ENCODE results near the gene LRCH1.

The LRCH1 gene

GRCh38 chr13:46592385-46592784 lies 39.4 kb downstream of the LRCH1 start:
- no peak for DNase-seq (ENCODE audit: low read depth in 3 of 3)

- DNase-seq (ENCODE audit: low read depth in 3 of 3): peak; percentile 20 to 40 (median 33)
Observed at GRCh38 chr13:46593398-46593797, 40.4 kb downstream of the LRCH1 start.

- no peak for DNase-seq (ENCODE audit: low read depth in 3 of 3)
Observed at GRCh38 chr13:46594374-46595078, 41.6 kb downstream of the LRCH1 start.

GRCh38 chr13:46595136-46595884 lies 42.3 kb downstream of the LRCH1 start:
- DNase-seq (ENCODE audit: low read depth in 3 of 3): no peak

- DNase-seq (ENCODE audit: low read depth in 3 of 3): no peak
Observed at GRCh38 chr13:46595885-46596275, 42.9 kb downstream of the LRCH1 start.

GRCh38 chr13:46596466-46596865 lies 43.5 kb downstream of the LRCH1 start:
- DNase-seq (ENCODE audit: low read depth in 3 of 3): no peak

GRCh38 chr13:46598140-46598819 lies 45.3 kb downstream of the LRCH1 start:
- DNase-seq (ENCODE audit: low read depth in 3 of 3): no peak

GRCh38 chr13:46598820-46599180 lies 45.8 kb downstream of the LRCH1 start:
- no peak for DNase-seq (ENCODE audit: low read depth in 3 of 3)

- DNase-seq (ENCODE audit: low read depth in 3 of 3): no peak
Observed at GRCh38 chr13:46600943-46601311, 48.0 kb downstream of the LRCH1 start.

- no peak for DNase-seq (ENCODE audit: low read depth in 3 of 3)
Observed at GRCh38 chr13:46602531-46602930, 49.6 kb downstream of the LRCH1 start.

GRCh38 chr13:46603165-46603603 lies 50.2 kb downstream of the LRCH1 start:
- no peak for DNase-seq (ENCODE audit: low read depth in 3 of 3)

- no peak for DNase-seq (ENCODE audit: low read depth in 3 of 3)
Observed at GRCh38 chr13:46604226-46604990, 51.4 kb downstream of the LRCH1 start.

GRCh38 chr13:46605076-46605824 lies 52.3 kb downstream of the LRCH1 start:
- DNase-seq (ENCODE audit: low read depth in 3 of 3): no peak

- DNase-seq (ENCODE audit: low read depth in 3 of 3): no peak
Observed at GRCh38 chr13:46605825-46606554, 53.0 kb downstream of the LRCH1 start.

GRCh38 chr13:46606970-46607369 lies 54.0 kb downstream of the LRCH1 start:
- no peak for DNase-seq (ENCODE audit: low read depth in 3 of 3)

GRCh38 chr13:46607768-46608564 lies 55.0 kb downstream of the LRCH1 start:
- no peak for DNase-seq (ENCODE audit: low read depth in 3 of 3)

GRCh38 chr13:46609052-46609451 lies 56.1 kb downstream of the LRCH1 start:
- no peak for DNase-seq (ENCODE audit: low read depth in 3 of 3)

GRCh38 chr13:46609726-46610125 lies 56.8 kb downstream of the LRCH1 start:
- no peak for DNase-seq (ENCODE audit: low read depth in 3 of 3)

- DNase-seq (ENCODE audit: low read depth in 3 of 3): no peak
Observed at GRCh38 chr13:46612267-46612666, 59.3 kb downstream of the LRCH1 start.

Measured in stimulated activated CD4-positive, alpha-beta T cell treated with anti-CD3 and anti-CD28 coated beads, TNF-alpha, amount 100 ng/mL, for 48 hours (primary cell).